Activated naive CD8-positive, alpha-beta T cell treated with anti-CD3 and anti-CD28 coated beads, Interleukin-2, amount 10 ng/mL, durations not matched to agents 7 days and 5 days (primary cell): ENCODE results near the gene FIGLA. TPM values are rescaled to one million over a fixed set of nuclear protein-coding genes. Genes with fewer than 3 reads are reported as not detected.
"Not testable (repeated sequence)": the region's sequence is repeated elsewhere in the genome, so short reads cannot be mapped to it uniquely, and the experiment has no call there.

Experiments used
- ATAC-seq: fragments of 150-1000 bp; cut with Tn5 transposase; one replicate; pipeline ENCODE4 v1.10.0; 2021; ENCODE audit warnings: low read depth, moderate library complexity
- POLR2A ChIA-PET: fragments of 350-600 bp; sonication (Branson Sonifier 250); formaldehyde crosslinking; loops from one replicate; lab custom pipeline; 2021; ENCODE audit warnings: antibody characterized with exemption; lab: Charles Lee
- DNase-seq: peaks from one replicate; pipeline ENCODE4 v3.0.0; 2021
- H3K27ac Mint-ChIP-seq: one replicate; pipeline ENCODE4 v1.8.0; 2022; ENCODE audit warnings: mild to moderate bottlenecking, mixed read lengths
- H3K27me3 Mint-ChIP-seq: one replicate; pipeline ENCODE4 v1.8.0; 2022; ENCODE audit warnings: mild to moderate bottlenecking, moderate library complexity, mixed read lengths
- H3K36me3 Mint-ChIP-seq: one replicate; pipeline ENCODE4 v1.8.0; 2021; ENCODE audit warnings: mild to moderate bottlenecking, mixed read lengths
- H3K4me1 Mint-ChIP-seq: one replicate; pipeline ENCODE4 v1.8.0; 2021; ENCODE audit warnings: mixed read lengths
- H3K4me3 Mint-ChIP-seq: one replicate; pipeline ENCODE4 v1.8.0; 2022; ENCODE audit warnings: mild to moderate bottlenecking, moderate library complexity, mixed read lengths
- H3K9me3 Mint-ChIP-seq: one replicate; pipeline ENCODE4 v1.8.0; 2021; ENCODE audit warnings: mixed read lengths
- total RNA-seq, 2 experiments: library from RNA; stranded (reverse); gene quantifications; one replicate each; pipeline ENCODE4 v1.2.3, GENCODE V29; 2021

The FIGLA gene
- total RNA-seq, 2 experiments from 2014 or later = not detected

- H3K27ac Mint-ChIP-seq = no peak overlapping the region
- ATAC-seq = no peak
- POLR2A ChIA-PET = no interaction called here
These were observed 46.0 kb downstream of the FIGLA start for GRCh38 chr2:70744397-70744796.

DNA sequence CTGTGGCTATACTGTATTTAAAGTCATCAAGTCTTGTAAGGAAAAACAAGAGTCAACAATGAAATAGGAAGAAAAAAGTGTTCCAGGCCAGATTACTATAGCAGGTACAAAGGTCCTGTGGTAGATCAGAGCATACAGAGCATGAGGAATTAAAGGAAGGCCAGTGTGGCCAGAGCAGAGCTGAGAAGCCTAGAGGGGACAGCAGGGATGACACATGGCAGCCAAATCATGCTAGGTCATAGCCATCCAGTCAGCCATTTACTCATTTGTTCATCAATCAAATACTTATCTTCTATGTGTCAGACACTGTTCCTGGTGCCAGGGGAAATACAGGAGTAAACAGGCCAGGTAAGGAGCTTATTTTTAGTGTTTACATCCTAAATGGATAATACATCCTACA is 46.8 kb downstream of the FIGLA start:
- no peak overlapping the region for H3K27ac Mint-ChIP-seq
- POLR2A ChIA-PET = no interaction called here
- H3K4me1 Mint-ChIP-seq = peaks cover 8% of the 10 kb centered on the region
- peaks cover 4% of the 10 kb centered on the region for H3K9me3 Mint-ChIP-seq
- DNase-seq (no peak), ATAC-seq (no peak)
- no peaks in the 10 kb centered on the region for H3K27me3 Mint-ChIP-seq
- H3K36me3 Mint-ChIP-seq = no peaks in the 10 kb centered on the region
- H3K4me3 Mint-ChIP-seq = no peak overlapping the region

More at GRCh38 chr2:70744397-70744796, 46.0 kb downstream of the FIGLA start:
- H3K4me3 Mint-ChIP-seq = no peak overlapping the region
- no peaks in the 10 kb centered on the region for H3K36me3 Mint-ChIP-seq
- DNase-seq = no peak
- no peaks in the 10 kb centered on the region for H3K27me3 Mint-ChIP-seq
- H3K4me1 Mint-ChIP-seq = peaks cover 9% of the 10 kb centered on the region
- H3K9me3 Mint-ChIP-seq = peaks cover 5% of the 10 kb centered on the region

- peaks cover 4% of the 10 kb centered on the region for H3K9me3 Mint-ChIP-seq
- POLR2A ChIA-PET = no interaction called here
- H3K27me3 Mint-ChIP-seq = no peaks in the 10 kb centered on the region
- peaks cover 6% of the 10 kb centered on the region for H3K4me1 Mint-ChIP-seq
- ATAC-seq = no peak
- no peak overlapping the region for H3K4me3 Mint-ChIP-seq
- no peak overlapping the region for H3K27ac Mint-ChIP-seq
- DNase-seq = no peak
- no peaks in the 10 kb centered on the region for H3K36me3 Mint-ChIP-seq
These were observed 47.4 kb downstream of the FIGLA start for GRCh38 chr2:70743068-70743467.

GRCh38 chr2:70739492-70739891 is 51.0 kb downstream of the FIGLA start:
- H3K9me3 Mint-ChIP-seq, H3K36me3 Mint-ChIP-seq, H3K4me1 Mint-ChIP-seq, DNase-seq, H3K27ac Mint-ChIP-seq, H3K4me3 Mint-ChIP-seq, H3K27me3 Mint-ChIP-seq, ATAC-seq, POLR2A ChIA-PET: not testable (repeated sequence)

DNA sequence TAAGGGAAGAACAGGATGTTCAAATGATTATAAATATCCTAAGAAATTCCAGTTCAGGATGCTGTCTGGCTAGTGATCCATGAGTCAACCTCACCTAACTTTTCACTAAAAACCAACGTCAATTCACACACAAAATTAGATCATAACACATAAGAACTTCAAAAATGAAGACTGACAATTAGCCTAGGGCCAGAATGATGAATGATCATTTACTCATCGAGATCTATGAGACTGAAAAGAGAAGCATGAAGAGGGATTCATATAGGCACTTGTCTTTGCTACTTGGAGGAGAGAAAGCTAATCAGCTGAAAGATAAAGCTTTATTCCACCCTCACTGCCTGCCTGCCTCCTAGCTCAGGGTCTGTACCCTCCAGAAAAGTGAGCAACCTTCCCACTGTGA is 52.3 kb downstream of the FIGLA start:
- POLR2A ChIA-PET = no interaction called here
- Mint-ChIP-seq H3K27me3 (peaks cover 6% of the 10 kb centered on the region), H3K36me3 (no peaks in the 10 kb centered on the region), H3K9me3 (no peaks in the 10 kb centered on the region), H3K4me3 (no peak overlapping the region), H3K4me1 (peaks cover 9% of the 10 kb centered on the region), H3K27ac (no peak overlapping the region)
- ATAC-seq (no peak), DNase-seq (no peak)

- POLR2A ChIA-PET = no interaction called here
- H3K4me3 Mint-ChIP-seq = no peak overlapping the region
- no peaks in the 10 kb centered on the region for H3K9me3 Mint-ChIP-seq
- ATAC-seq (no peak), DNase-seq (no peak)
- H3K27me3 Mint-ChIP-seq = peaks cover 6% of the 10 kb centered on the region
- peaks cover 10% of the 10 kb centered on the region for H3K4me1 Mint-ChIP-seq
- H3K27ac Mint-ChIP-seq = no peak overlapping the region
- H3K36me3 Mint-ChIP-seq = no peaks in the 10 kb centered on the region
These were observed 55.4 kb downstream of the FIGLA start for GRCh38 chr2:70735071-70735470.

GRCh38 chr2:70733646-70734180 is 56.7 kb downstream of the FIGLA start:
- no peaks in the 10 kb centered on the region for H3K9me3 Mint-ChIP-seq
- H3K27ac Mint-ChIP-seq = no peak overlapping the region
- H3K4me3 Mint-ChIP-seq = no peak overlapping the region
- ATAC-seq (no peak), DNase-seq (no peak)
- H3K36me3 Mint-ChIP-seq = no peaks in the 10 kb centered on the region
- POLR2A ChIA-PET = no interaction called here
- peaks cover 6% of the 10 kb centered on the region for H3K27me3 Mint-ChIP-seq
- H3K4me1 Mint-ChIP-seq = peaks cover 10% of the 10 kb centered on the region

GRCh38 chr2:70732766-70733645 is 57.4 kb downstream of the FIGLA start:
- Mint-ChIP-seq H3K27ac (no peak overlapping the region), H3K4me1 (peaks cover 10% of the 10 kb centered on the region)
- POLR2A ChIA-PET = no interaction called here

GRCh38 chr2:70730730-70731129 is 59.7 kb downstream of the FIGLA start:
- ATAC-seq = no peak
- no peak for DNase-seq
- Mint-ChIP-seq H3K9me3 (no peaks in the 10 kb centered on the region), H3K27me3 (peaks cover 6% of the 10 kb centered on the region), H3K4me1 (peaks cover 10% of the 10 kb centered on the region), H3K27ac (no peak overlapping the region), H3K36me3 (no peaks in the 10 kb centered on the region), H3K4me3 (no peak overlapping the region)
- POLR2A ChIA-PET = no interaction called here

More at GRCh38 chr2:70732766-70733645, 57.4 kb downstream of the FIGLA start:
- Mint-ChIP-seq H3K36me3 (no peaks in the 10 kb centered on the region), H3K27me3 (peaks cover 6% of the 10 kb centered on the region), H3K9me3 (no peaks in the 10 kb centered on the region), H3K4me3 (no peak overlapping the region)
- ATAC-seq = no peak
- DNase-seq = no peak

DNA sequence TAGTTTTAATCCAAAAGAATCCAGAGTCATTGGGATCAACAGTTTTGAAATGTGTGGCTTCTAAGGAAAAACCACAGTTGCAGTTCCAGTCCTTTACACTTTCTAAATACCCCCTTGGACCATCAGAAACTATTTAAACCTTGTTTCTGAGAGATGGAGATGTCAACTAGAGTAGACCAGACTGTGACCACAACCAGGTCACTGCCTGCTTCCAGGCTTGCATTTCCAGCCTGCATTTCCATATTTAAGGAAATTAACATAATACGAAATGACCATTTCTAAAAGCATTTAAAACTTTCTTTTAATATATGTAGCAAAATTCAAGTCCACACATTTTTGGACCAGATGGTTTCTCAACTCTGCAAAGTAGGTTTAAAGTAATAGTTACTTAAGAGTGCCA is 60.8 kb downstream of the FIGLA start:
- H3K9me3 Mint-ChIP-seq = no peaks in the 10 kb centered on the region
- H3K36me3 Mint-ChIP-seq = no peaks in the 10 kb centered on the region
- H3K4me3 Mint-ChIP-seq = no peak overlapping the region
- peaks cover 5% of the 10 kb centered on the region for H3K4me1 Mint-ChIP-seq
- H3K27ac Mint-ChIP-seq = no peak overlapping the region
- no peaks in the 10 kb centered on the region for H3K27me3 Mint-ChIP-seq
- POLR2A ChIA-PET = no interaction called here
- DNase-seq (no peak), ATAC-seq (no peak)

DNA sequence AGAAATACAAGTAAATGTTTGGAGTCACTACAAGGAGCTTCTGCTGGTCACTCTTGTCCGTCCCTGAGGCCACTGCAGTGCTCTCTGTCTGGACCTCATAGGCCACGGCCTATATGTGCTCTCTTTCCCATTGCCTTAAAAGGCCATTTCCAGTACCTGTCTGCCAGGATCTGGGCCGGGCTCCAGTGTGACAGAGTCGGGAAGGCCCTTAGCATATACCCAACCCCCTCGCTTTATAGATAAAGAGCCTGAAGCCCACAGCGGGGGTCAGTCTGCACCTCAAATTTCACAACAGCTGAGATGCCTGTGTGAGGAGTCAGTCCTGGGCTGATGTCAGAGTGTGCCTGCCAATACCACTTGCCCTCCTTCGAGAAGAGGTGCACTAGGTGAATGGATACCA is 62.3 kb downstream of the FIGLA start:
- Mint-ChIP-seq H3K4me1 (peaks cover under 1% of the 10 kb centered on the region), H3K36me3 (no peaks in the 10 kb centered on the region), H3K9me3 (no peaks in the 10 kb centered on the region), H3K27ac (no peak overlapping the region), H3K27me3 (no peaks in the 10 kb centered on the region), H3K4me3 (no peak overlapping the region)
- DNase-seq (no peak), ATAC-seq (no peak)
- POLR2A ChIA-PET = no interaction called here

Other genes starting within 250 kb of the FIGLA start
- gene TGFA, start 236.8 kb downstream of the FIGLA start, total RNA-seq = 1 to 10 TPM in 1 of 2 experiments, under 1 TPM in 1; 0.86 to 1.0 TPM
- gene ADD2, start 22.4 kb downstream of the FIGLA start, total RNA-seq = 10 to 100 TPM; 20.9 to 25.7 TPM
- gene CLEC4F, start 30.0 kb upstream of the FIGLA start, total RNA-seq = not detected
- not detected for gene CD207, start 45.2 kb upstream of the FIGLA start, total RNA-seq
- not detected for gene VAX2, start 109.9 kb upstream of the FIGLA start, total RNA-seq
- gene ATP6V1B1, start 145.3 kb upstream of the FIGLA start, total RNA-seq = not detected
- under 1 TPM; 0.28 to 0.33 TPM for gene ANKRD53, start 188.0 kb upstream of the FIGLA start, total RNA-seq
- 10 to 100 TPM; 51.7 to 55.5 TPM for gene TEX261, start 204.2 kb upstream of the FIGLA start, total RNA-seq